MG63 (cell line): ENCODE measurements around the gene OR2C3. TPM values are rescaled to one million over a fixed set of nuclear protein-coding genes. Genes with fewer than 3 reads are reported as not detected.
"Not testable (repeated sequence)": the region's sequence is repeated elsewhere in the genome, so short reads cannot be mapped to it uniquely, and the experiment has no call there.

Source experiments
- DNase-seq: peaks from one replicate; pipeline ENCODE4 v3.0.0-alpha.2; 2020
- H3K27me3 ChIP-seq: fragments of 250-450 bp; sonication (Bioruptor Pico); 2 replicates; pipeline ENCODE4 v1.5.1; 2020; ENCODE audit warnings: mild to moderate bottlenecking, moderate library complexity
- H3K36me3 ChIP-seq: fragments of 250-450 bp; sonication (Bioruptor Pico); 2 replicates; pipeline ENCODE4 v1.5.1; 2020; ENCODE audit warnings: mild to moderate bottlenecking, moderate library complexity
- H3K4me3 ChIP-seq: fragments of 250-450 bp; sonication (Bioruptor Pico); 2 replicates; pipeline ENCODE4 v1.5.1; 2020; ENCODE audit warnings: mild to moderate bottlenecking, moderate library complexity
- H3K9me3 ChIP-seq: fragments of 250-450 bp; sonication (Bioruptor Pico); 2 replicates; pipeline ENCODE4 v1.5.1; 2020; ENCODE audit warnings: mild to moderate bottlenecking, moderate library complexity
- total RNA-seq: library from RNA; depleted of rRNA; stranded (reverse); fragments of >200 nt; shearing (Covaris generic); gene quantifications from 2 replicates; pipeline ENCODE4 v1.2.3, GENCODE V29; 2014; ENCODE audit warnings: low replicate concordance

Gene OR2C3
- total RNA-seq, 1 experiment from 2014 or later: not detected

DNA sequence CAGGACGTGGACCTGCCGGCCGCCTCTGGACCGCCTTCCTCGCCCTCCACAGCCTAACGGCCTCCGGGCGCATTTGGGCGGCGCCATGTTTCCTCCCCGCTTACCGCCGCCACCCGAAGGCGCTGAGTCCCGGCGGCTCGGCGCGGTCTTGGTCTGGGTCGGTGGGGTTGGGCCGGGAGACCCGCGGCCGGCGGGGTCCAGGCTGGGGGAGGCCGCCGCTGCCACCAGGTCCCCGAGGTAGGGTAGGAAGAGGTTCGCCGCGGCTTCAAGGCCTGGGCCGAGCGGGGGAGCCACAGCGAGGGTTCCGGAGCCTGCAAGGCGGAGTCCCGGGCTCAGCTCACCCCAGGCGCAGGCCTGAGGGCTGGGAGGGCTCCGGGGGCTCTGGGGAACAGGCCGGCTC is 5.5 kb downstream of the OR2C3 start:
- Histone ChIP-seq H3K27me3 (no peaks in the 10 kb centered on the region), H3K36me3 (no peaks in the 10 kb centered on the region), H3K4me3 (no peak overlapping the region), H3K9me3 (no peaks in the 10 kb centered on the region)
- no peak for DNase-seq

DNA sequence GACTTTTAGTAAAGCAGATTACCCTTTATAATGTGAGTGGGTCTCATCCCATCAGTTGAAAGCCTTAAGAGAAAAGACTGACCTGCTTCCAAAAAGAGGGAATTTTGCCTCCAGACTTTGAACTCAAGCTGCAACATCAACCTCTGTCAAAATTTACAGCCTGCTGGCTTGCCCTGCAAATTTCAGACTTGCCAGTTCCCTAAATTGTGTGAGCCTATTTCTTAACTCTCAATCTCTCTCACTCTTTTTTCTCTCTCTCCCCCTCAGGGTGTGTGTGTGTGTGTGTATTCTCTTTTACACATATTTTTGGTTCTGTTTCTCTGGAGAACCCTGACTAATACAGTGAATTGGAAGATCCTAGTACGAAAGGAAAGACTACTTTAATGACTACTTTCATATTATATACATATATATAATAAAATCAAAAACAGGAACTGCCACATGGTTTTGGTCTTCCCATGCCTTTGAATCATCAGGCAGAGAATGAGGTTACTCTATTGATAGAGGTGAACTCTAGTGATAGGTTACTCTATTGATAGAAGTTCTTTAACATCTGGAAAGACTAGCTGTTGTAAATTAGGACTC is 6.4 kb downstream of the OR2C3 start:
- Histone ChIP-seq H3K27me3 (peaks cover 4% of the 10 kb centered on the region; the same call in 1 of the 2 replicates), H3K4me3 (no peak overlapping the region), H3K9me3 (no peaks in the 10 kb centered on the region), H3K36me3 (no peaks in the 10 kb centered on the region)
- no peak for DNase-seq

DNA sequence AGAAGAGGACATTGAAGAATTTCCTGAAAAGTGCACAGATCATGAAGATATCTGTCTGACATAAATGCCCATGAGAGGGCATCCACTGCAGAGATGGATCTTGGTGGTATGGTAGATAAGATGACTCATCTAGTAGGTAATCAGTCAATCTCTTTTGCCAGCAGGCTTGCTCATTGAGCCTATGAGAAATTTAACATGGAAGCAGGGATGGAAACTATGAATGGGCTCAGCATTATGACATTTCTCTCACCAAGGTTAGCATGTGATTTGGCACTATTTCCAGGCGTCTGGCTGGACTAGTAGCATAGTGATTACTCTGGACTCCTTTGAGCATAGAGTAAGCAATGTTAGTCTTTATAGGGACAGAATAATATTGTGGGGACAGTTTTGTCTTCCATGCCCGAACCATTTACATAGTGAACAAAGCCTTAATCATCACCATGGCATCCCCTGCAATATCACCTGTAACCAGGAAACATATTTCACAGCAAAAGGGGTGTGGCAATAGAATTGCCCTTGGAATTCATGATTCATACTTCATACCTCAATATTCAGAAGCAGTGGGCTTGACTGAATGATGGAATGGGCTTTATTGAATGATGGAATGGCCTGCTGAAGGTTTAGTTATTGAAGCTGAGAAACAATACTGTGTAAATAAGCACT is 7.3 kb downstream of the OR2C3 start:
- DNase-seq: peak; percentile 11
- Histone ChIP-seq H3K36me3 (no peaks in the 10 kb centered on the region), H3K27me3 (peaks cover 4% of the 10 kb centered on the region), H3K9me3 (no peaks in the 10 kb centered on the region), H3K4me3 (no peak overlapping the region)

DNA sequence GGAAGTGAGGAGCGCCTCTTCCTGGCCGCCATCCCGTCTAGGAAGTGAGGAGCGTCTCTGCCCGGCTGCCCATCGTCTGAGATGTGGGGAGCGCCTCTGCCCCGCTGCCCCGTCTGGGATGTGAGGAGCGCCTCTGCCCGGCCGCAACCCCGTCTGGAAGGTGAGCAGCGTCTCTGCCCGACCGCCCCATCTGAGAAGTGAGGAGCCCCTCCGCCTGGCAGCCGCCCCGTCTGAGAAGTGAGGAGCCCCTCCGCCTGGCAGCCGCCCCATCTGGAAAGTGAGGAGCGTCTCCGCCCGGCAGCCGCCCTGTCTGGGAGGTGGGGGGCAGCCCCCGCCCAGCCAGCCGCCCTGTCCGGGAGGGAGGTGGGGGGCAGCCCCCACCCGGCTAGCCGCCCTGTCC is 14.4 kb downstream of the OR2C3 start:
- DNase-seq, H3K9me3 ChIP-seq, H3K36me3 ChIP-seq, H3K27me3 ChIP-seq, H3K4me3 ChIP-seq: not testable (repeated sequence)

DNA sequence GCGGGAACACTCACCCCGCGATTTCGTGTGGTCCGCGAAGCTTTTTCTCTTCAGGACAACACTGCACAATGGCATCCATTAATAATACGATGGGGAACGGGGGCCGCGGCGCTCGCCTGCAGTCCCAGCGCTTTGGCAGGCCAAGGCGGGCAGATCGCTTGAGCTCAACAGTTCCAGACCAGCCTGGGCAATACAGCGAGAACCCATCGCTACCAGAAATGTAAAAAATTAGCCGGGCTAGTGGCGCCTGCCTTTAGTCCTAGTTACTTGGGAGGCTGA is 17.7 kb downstream of the OR2C3 start:
- no peak overlapping the region for H3K4me3 ChIP-seq
- no peaks in the 10 kb centered on the region; the same call in 1 of the 2 replicates for H3K9me3 ChIP-seq
- H3K27me3 ChIP-seq: no peaks in the 10 kb centered on the region
- no peaks in the 10 kb centered on the region for H3K36me3 ChIP-seq
- DNase-seq: no peak

DNA sequence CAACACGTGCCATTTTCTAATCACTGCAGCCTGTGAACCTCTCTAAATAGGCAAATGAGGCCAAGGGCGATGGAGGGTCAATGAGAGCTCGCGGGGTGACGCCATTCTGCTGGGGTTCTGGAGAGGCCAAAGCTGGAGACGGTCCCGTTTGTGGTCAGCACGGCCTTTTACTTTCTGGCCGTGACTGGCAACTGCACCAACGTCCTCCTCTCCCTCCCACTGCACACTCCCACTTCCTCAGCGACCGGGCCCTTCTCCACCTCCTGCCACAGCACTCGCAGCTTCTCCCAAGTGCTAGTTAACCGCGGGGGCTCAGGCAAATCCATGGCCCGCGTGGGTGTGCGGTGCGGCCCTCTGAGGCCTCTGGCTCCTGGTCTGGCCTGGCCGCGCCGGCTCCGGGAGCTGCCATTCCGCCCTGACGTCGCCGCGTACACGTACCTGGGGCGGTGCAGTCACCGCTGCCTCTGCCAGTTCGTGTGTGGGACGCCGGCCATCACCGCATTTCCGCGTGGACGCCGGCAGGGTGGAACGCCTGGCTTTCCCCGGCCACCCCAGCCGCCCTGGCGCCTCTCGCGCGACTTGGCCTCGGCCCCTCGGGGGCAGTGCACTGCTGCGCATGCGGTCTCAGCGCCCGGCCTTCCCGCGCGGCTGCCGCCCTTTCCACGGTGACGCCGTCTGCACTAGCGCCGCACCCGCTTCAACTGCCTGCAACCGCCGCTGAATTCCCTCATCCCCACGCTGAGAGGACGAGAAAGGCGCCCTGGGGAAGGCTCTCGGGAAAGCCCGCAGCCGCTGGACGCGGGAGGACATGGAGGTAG is 18.2 kb downstream of the OR2C3 start:
- H3K36me3 ChIP-seq: no peaks in the 10 kb centered on the region
- no peaks in the 10 kb centered on the region for H3K27me3 ChIP-seq
- H3K9me3 ChIP-seq: no peaks in the 10 kb centered on the region; the same call in 1 of the 2 replicates
- DNase-seq: no peak
- H3K4me3 ChIP-seq: no peak overlapping the region

DNA sequence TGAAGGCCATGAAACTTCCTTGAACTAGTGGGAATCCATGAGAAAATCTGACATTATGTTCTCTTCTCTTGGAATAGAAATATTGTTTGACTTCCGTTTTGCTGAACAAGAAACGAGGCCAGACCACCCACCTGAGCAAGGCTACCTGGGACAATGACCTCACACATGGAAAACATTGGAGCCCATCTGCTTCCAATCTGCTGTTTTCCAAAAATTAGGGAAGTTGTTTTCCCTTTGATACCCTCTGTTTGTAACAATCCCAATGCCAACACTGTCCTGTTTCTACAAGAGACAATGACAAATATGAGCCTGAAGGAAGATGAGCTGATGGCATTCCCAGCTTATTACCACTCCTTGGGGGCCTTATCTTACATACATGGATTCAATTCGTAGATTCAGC is 29.4 kb downstream of the OR2C3 start:
- H3K27me3 ChIP-seq: peaks cover 7% of the 10 kb centered on the region
- DNase-seq: no peak
- no peaks in the 10 kb centered on the region for H3K36me3 ChIP-seq
- no peak overlapping the region for H3K4me3 ChIP-seq
- H3K9me3 ChIP-seq: no peaks in the 10 kb centered on the region

DNA sequence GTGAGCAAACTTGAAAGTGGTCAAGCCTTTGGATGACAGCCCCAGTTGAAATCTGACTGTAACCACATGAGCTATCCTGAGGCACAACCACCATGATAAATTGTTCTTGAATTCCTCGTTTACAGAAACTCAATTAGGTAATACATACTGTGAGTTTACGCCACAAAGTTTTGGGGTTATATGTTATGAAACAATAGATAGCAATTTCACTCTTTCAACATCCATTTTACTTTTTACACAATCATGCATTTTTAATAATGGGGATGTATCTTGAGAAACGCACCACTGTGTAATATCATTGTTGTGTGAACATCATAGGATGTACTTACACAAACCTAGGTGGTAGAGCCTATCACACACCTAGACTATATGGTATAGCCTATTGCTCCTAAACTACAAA is 35.4 kb downstream of the OR2C3 start:
- no peaks in the 10 kb centered on the region for H3K27me3 ChIP-seq
- H3K36me3 ChIP-seq: no peaks in the 10 kb centered on the region
- H3K4me3 ChIP-seq: no peak overlapping the region
- H3K9me3 ChIP-seq: no peaks in the 10 kb centered on the region
- DNase-seq: no peak

DNA sequence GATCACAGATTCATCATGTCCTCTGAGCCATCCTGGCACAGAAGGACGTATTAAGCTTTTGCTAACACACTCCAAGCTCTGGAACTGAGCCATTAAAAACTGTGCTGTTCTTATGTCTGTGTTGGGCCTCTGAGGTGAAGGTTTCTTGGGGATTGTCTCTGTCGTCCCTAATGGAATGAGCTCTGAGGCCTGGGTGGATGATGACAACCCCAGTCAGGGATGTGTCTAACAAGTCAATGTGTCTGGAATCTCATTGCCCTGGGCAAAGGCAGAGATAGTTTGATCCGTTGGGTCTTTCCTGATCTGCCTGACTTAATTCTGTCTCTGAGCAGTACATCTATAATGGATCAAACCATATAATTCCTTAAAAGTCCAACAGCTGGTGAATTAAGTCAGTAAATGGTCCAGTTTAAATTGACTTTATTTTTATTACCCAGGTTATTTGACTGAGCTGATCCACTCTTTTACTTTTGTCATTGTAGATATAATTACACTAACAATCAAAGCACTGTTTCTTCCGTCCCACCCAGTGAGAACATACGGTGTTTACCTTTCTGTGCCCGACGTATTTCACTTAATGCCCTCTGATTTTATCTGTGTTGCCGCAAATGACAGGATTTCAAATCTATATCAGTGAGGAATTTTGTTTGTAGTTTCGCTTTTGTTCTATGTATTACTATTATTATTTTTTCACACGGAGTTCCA is 39.5 kb downstream of the OR2C3 start:
- H3K4me3 ChIP-seq: no peak overlapping the region
- no peak for DNase-seq

DNA sequence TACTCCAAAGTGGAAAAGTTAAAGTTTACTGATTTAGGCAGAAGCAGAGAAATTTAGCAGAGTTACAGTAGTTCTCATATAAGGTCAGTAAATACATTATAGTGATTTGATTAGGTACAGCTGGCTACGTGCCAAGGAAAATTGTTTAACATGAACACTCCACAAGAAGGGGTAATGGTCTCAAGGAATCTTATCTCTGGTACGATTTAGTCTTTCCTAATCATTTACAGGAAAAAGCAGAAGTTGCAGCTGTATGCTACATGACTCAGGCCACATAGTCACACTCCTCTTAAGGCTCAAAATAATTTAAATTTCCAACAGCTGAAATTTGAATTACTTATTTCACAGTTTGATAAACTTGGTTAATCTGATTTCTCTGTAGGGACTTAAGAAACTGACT is 41.5 kb downstream of the OR2C3 start:
- H3K9me3 ChIP-seq: no peaks in the 10 kb centered on the region
- DNase-seq: no peak
- H3K36me3 ChIP-seq: no peaks in the 10 kb centered on the region
- H3K4me3 ChIP-seq: no peak overlapping the region
- H3K27me3 ChIP-seq: no peaks in the 10 kb centered on the region; the same call in none of the 2 replicates

More for the DNA sequence above, 39.5 kb downstream of the OR2C3 start:
- Histone ChIP-seq H3K27me3 (no peaks in the 10 kb centered on the region; the same call in none of the 2 replicates), H3K9me3 (no peaks in the 10 kb centered on the region), H3K36me3 (no peaks in the 10 kb centered on the region)

DNA sequence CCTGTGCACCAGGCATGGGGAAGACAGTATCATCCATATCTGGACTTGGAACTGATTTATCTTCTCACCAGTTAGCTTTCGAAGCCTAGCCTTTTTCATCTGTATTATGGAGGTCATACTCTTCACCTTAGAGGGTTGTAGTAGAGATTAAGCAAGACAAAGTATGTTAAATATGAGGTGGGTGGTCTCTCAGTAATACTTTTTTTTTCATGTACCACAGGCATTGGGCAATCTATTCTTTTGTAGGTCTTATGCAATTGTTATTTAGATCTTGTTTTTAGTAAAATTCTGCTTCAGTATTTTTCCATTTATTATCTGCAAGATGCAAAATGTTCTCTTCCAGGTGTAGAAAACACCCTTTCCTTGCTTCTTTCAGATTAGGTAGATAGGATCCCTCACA is 43.1 kb downstream of the OR2C3 start:
- H3K27me3 ChIP-seq: peaks cover 2% of the 10 kb centered on the region
- H3K4me3 ChIP-seq: no peak overlapping the region
- H3K9me3 ChIP-seq: no peaks in the 10 kb centered on the region
- no peak for DNase-seq
- H3K36me3 ChIP-seq: no peaks in the 10 kb centered on the region

DNA sequence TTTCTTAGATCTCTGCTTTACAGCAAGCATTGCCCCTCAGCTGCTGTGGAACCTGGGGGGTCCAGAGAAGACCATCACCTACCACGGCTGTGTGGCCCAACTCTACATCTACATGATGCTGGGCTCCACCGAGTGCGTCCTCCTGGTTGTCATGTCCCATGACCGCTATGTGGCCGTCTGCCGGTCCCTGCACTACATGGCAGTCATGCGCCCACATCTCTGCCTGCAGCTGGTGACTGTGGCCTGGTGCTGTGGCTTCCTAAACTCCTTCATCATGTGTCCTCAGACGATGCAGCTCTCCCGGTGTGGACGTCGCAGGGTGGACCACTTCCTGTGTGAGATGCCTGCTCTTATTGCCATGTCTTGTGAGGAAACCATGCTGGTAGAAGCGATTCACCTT is 44.9 kb downstream of the OR2C3 start:
- peaks cover 4% of the 10 kb centered on the region for H3K27me3 ChIP-seq
- H3K36me3 ChIP-seq: no peaks in the 10 kb centered on the region
- H3K9me3 ChIP-seq: no peaks in the 10 kb centered on the region
- no peak overlapping the region for H3K4me3 ChIP-seq
- no peak for DNase-seq

DNA sequence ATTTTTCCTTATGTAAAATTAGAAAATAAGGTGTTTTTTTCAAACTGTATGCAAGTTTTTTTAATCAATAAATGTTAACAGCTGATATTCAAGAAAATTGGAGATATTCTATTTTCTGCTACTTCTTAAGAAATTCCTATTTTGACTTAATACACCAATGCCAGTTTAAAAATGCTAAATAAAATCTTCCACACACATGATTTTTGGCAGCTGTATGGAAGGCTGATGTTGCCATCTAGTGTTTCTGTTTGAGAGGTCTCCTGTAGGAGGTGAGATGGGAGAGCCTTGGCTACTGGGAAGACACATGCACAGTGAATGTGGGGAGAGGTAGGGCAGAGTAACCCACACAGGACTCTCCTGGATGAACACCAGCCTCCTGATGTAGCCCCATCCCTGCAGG is 49.2 kb downstream of the OR2C3 start:
- Histone ChIP-seq H3K4me3 (no peak overlapping the region), H3K27me3 (peaks cover 4% of the 10 kb centered on the region), H3K36me3 (no peaks in the 10 kb centered on the region), H3K9me3 (no peaks in the 10 kb centered on the region)
- DNase-seq: no peak

DNA sequence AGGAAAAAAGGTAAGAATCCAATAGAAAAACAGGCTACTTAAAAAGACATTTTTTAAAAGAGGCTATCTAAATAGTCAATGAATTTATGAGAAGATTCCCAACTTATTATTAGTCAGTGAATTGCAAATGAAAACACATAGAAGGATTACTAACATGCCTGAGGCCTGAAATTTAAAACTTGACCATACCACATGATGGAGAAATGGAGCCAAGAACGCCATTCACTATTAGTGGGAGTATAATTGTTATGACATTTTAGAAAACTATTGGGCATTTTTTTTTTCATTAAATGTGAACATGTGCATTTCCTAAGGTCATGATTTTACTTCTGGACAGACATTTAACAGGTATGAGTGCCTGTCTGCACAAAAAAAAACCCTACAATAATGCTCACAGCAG is 53.5 kb downstream of the OR2C3 start:
- Histone ChIP-seq H3K27me3 (no peaks in the 10 kb centered on the region), H3K4me3 (no peak overlapping the region)
- DNase-seq: no peak

DNA sequence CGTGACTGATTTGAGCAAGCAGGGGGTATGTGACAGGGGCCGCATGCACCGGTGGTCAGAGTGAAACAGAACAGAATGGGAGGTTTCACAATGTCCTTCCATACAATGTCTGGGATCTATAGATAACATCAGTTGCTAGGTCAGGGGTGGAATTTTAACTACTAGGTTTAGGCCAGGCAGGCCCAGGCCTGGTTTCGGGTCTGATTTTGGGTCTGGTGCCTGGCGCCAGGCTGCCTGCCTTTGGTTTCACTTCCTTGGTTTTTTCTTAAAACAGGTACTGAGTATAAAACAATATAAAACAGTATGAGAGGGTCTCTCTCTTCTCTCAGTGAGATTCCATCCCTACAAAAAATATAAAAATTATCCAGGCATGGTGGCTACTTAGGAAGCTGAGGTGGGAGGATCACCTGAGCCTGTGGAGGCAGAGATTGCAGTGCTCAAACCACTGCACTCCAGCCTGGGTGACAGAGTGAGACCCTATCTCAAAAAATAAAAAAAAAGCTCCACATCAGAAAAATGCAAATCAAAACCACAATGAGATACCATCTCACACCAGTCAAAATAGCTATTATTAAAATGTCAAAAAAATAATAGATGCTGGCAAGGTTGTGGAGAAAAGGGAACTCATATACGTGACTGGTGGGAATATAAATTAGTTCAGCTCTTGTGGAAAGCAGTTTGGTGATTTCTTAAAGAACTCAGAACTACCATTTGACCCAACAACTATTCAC is 59.7 kb downstream of the OR2C3 start:
- not testable (repeated sequence) for H3K9me3 ChIP-seq, H3K27me3 ChIP-seq

More for the DNA sequence above, 53.5 kb downstream of the OR2C3 start:
- Histone ChIP-seq H3K36me3 (no peaks in the 10 kb centered on the region), H3K9me3 (no peaks in the 10 kb centered on the region)

DNA sequence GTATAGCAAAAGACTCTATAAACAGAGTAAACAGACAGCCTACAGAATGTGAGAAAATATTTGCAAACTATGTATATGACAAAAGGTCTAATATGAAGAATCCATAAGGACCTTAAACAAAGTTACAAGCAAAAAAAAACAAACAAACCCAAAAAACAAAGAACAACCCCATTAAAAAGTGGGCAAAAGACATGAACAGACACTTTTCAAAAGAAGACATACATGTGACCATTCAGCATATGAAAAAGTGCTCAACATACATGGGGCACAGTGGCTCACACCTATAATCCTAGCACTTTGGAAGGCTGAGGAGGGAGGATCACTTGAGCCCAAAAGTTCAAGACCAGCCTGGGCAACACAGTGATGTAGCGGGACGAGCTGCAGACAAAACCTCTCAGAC is 60.4 kb downstream of the OR2C3 start:
- no peak for DNase-seq
- peaks cover 5% of the 10 kb centered on the region; the same call in 1 of the 2 replicates for H3K9me3 ChIP-seq
- H3K27me3 ChIP-seq: no peaks in the 10 kb centered on the region
- H3K4me3 ChIP-seq: no peak overlapping the region
- H3K36me3 ChIP-seq: no peaks in the 10 kb centered on the region

More for the DNA sequence above, 59.7 kb downstream of the OR2C3 start:
- not testable (repeated sequence) for H3K4me3 ChIP-seq, H3K36me3 ChIP-seq, DNase-seq
